Activated CD8-positive, alpha-beta T cell treated with anti-CD3 and anti-CD28 coated beads for 36 hours (primary cell): ENCODE results near the gene CBX2. TPM values are rescaled to one million over a fixed set of nuclear protein-coding genes. Genes with fewer than 3 reads are reported as not detected.

Experiments used
- ATAC-seq: fragments of 200-7000 bp; cut with Tn5 transposase; one replicate; pipeline ENCODE4 v1.10.0; 2021; ENCODE audit warnings: mild to moderate bottlenecking, moderate library complexity
- CTCF ChIA-PET: fragments of 350-600 bp; sonication (Branson Sonifier 250); formaldehyde crosslinking; loops from one replicate; lab custom pipeline; 2021; ENCODE audit warnings: antibody characterized with exemption; lab: Charles Lee
- POLR2A ChIA-PET: fragments of 350-600 bp; sonication (Branson Sonifier 250); formaldehyde crosslinking; loops from one replicate; lab custom pipeline; 2021; ENCODE audit warnings: antibody characterized with exemption; lab: Charles Lee
- DNase-seq: peaks from one replicate; pipeline ENCODE4 v3.0.0-alpha.2; 2020
- H3K27ac Mint-ChIP-seq: one replicate; pipeline ENCODE4 v1.8.0; 2021; ENCODE audit warnings: mild to moderate bottlenecking, mixed read lengths
- H3K27me3 Mint-ChIP-seq: one replicate; pipeline ENCODE4 v1.8.0; 2021; ENCODE audit warnings: mixed read lengths
- H3K36me3 Mint-ChIP-seq: one replicate; pipeline ENCODE4 v1.8.0; 2021; ENCODE audit warnings: low read depth, mixed read lengths
- H3K4me1 Mint-ChIP-seq: one replicate; pipeline ENCODE4 v1.8.0; 2021; ENCODE audit warnings: low read depth, mixed read lengths
- H3K4me3 Mint-ChIP-seq: one replicate; pipeline ENCODE4 v1.8.0; 2021; ENCODE audit warnings: mild to moderate bottlenecking, moderate library complexity, mixed read lengths
- H3K9me3 Mint-ChIP-seq: one replicate; pipeline ENCODE4 v1.8.0; 2021; ENCODE audit warnings: mixed read lengths
- intact Hi-C: fragments of 100-400 bp; cut with micrococcal nuclease; formaldehyde crosslinking; loops from one replicate; pipeline ENCODE4 v1.10.0; 2022
- total RNA-seq, 2 experiments: library from RNA; stranded (reverse); gene quantifications; one replicate each; pipeline ENCODE4 v1.2.3, GENCODE V29; 2021
- TF ChIP-seq, protein P1 (sequence below): fragments of 200-600 bp; IDR thresholded peaks from one replicate; pipeline ENCODE4 v1.8.0; 2022; ENCODE audit warnings: antibody characterized with exemption, mild to moderate bottlenecking

CBX2 gene
- total RNA-seq, 2 experiments from 2014 or later, result 8.0 to 9.7 TPM

DNA sequence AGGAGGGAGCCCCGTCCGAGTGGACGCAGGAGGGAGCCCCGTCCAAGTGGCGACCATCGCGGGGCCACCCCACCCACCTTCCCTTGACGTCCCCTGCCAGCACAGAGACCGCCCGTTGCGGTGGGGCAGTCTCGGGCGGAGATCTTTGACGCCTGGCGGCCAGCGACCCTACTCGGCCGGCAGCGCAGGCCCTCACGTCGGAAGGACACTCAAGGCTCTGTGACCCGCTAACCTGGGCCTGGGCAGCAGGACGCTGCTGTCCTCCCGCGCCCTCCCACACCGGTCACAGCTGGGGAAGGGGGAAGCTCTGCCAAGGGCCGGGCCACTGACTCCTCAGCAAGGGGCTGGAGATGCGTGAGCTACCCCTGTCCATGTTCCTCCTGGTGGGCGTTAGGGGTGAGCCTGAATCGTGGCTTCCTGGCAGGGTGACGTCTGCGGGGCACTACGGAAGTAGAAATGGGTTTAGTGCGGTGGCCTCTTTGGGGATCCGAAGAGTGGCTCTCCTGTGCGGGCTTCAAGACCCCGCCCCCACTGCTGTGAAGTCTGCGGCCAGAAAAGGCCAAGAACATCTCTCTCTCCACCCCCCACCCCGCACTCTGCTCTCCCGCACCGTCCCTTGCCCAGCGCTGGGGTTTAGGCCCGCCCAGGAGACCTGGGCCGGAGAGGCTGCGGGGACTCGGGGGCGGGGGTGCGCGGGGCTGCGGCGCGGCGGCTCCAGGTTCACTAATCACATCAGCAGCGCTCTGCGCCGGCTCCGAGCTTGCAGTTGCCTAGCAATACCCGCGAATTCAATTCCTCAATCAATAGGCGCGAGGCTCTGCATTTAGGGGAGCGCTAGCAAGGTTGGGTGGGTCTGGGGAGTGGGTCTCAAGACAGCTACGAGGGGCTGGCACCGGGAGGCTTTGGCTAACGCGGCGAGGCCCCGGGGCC lies 13.1 kb downstream of the CBX2 start:
- Mint-ChIP-seq H3K27ac (no peak overlapping the region), H3K9me3 (no peaks in the 10 kb centered on the region), H3K27me3 (peaks cover 42% of the 10 kb centered on the region), H3K36me3 (peaks cover 3% of the 10 kb centered on the region), H3K4me1 (peaks cover 11% of the 10 kb centered on the region), H3K4me3 (no peak overlapping the region)
- TF ChIP-seq, protein P1, sequence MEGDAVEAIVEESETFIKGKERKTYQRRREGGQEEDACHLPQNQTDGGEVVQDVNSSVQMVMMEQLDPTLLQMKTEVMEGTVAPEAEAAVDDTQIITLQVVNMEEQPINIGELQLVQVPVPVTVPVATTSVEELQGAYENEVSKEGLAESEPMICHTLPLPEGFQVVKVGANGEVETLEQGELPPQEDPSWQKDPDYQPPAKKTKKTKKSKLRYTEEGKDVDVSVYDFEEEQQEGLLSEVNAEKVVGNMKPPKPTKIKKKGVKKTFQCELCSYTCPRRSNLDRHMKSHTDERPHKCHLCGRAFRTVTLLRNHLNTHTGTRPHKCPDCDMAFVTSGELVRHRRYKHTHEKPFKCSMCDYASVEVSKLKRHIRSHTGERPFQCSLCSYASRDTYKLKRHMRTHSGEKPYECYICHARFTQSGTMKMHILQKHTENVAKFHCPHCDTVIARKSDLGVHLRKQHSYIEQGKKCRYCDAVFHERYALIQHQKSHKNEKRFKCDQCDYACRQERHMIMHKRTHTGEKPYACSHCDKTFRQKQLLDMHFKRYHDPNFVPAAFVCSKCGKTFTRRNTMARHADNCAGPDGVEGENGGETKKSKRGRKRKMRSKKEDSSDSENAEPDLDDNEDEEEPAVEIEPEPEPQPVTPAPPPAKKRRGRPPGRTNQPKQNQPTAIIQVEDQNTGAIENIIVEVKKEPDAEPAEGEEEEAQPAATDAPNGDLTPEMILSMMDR, result no peak
- intact Hi-C loops, result no loop called here
- no peak for ATAC-seq
- ChIA-PET CTCF (interaction anchor here (1.0 to 2.0 kb wide), 5 partner anchors 17 to 203 kb away, joined by 3 to 6 read pairs (median 5); no protein-coding TSS in a partner anchor), POLR2A (interaction anchor here (1.2 to 1.8 kb wide), 3 partner anchors 10 to 131 kb away, joined by 3 to 4 read pairs (median 4); no protein-coding TSS in a partner anchor)
- no peak for DNase-seq

DNA sequence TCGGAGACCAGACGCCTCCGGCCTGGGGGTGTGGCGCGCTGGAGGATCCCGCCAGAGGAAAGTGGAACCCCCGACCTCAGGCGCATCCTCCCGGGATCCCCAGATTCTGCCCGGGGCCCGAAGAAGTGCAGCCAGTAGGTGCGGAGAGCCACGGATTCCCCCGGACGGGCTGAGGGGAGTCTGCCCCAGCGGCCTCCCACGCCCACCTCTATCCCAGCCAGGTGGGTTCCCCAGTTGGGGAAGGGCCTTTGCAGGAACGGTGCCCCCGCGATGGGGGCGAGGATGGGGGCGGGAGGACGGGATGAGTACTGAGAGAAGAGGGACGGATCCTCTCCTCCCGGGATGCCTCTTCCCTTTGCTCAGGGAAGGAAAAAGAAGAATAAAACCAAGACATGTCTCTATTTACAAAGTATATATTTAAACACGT lies 13.8 kb downstream of the CBX2 start:
- Mint-ChIP-seq H3K27me3 (peaks cover 42% of the 10 kb centered on the region), H3K4me3 (no peak overlapping the region), H3K4me1 (peaks cover 14% of the 10 kb centered on the region), H3K36me3 (peaks cover 3% of the 10 kb centered on the region), H3K27ac (no peak overlapping the region), H3K9me3 (no peaks in the 10 kb centered on the region)
- ATAC-seq, result no peak
- ChIA-PET POLR2A (interaction anchor here (1.5 kb wide), 1 partner anchor 131 kb away, joined by 3 read pairs; no protein-coding TSS in a partner anchor), CTCF (interaction anchor here (1.3 kb wide), 1 partner anchor 47 kb away, joined by 3 read pairs; no protein-coding TSS in a partner anchor)
- DNase-seq, result no peak
- intact Hi-C loops, result no loop called here
- TF ChIP-seq, protein P1, result no peak

DNA sequence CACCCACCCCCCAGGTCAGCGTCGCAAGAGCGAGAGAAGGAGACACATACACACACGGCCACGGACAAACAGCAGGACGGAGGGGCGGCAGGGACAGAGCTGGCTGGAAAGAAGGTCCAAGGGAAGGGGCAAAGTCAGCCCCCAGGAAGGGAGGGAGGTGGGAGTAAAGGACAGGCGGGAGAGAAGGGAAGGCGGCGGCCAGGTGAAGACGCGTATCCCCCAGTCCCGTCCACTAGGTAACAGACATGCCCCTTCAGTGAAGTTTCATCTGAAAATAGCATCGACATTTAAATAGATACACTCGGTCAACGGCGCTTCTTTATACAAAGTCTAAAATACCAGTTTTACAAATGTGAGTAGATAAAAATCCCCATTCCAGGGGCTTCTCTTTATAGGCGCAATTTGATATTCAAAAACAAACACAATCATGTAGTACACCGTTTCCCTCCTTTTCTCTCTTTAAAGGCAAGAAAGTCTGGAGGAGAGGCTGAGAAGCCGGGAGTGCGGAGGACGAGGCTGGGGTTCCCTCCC lies 14.5 kb downstream of the CBX2 start:
- CTCF ChIA-PET, result interaction anchor here (1.3 kb wide), 1 partner anchor 47 kb away, joined by 3 read pairs; no protein-coding TSS in a partner anchor

DNA sequence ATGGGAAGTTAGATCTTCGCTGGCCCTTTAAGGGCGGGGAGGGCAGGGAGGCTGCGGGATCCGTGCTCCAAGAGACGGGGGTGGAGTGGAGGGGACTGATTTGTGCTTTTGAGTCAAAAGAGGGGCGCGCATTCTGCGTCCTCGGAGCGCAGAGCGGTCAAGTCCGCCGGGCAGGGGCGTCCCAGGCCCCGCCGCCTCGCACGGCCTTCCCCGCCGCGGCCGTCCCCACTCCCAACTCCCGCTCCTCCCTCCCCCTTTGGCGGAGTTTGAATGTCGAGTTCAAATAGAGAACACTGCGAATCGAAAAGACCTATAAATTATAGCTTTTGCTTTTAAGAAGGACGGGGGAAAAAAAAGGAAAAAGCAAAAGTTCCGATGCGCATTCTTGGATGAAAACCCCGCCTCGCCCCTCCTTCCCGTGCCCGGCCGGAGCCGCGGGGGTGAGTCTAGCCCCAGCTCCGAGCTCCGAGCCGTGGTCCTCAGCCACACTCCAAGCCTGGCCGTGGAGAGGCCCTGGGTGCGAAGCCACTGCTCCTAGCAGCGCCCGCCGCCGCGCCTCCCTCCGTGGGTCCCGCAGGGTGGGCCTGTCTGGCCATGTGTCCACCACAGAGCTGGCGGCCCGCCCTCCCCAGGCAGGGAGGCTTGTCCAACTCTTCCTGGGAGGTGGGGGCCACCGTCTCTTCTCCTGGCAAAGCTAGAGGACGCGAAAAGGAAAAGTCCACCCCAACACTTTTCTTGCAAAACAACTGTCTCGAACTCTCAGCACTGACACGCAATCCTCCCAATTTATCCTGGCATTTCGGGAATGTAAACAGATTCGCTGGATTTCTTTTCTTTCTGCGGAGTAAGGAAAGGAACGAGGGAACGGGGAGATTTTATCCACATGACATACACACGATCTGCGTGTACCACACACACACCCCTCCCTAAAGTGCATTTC lies 15.3 kb downstream of the CBX2 start:
- peaks cover 35% of the 10 kb centered on the region for H3K27me3 Mint-ChIP-seq
- H3K36me3 Mint-ChIP-seq, result peaks cover 3% of the 10 kb centered on the region
- POLR2A ChIA-PET, result interaction anchor here (1.0 to 1.3 kb wide), 2 partner anchors 15 to 19 kb away, joined by 3 to 4 read pairs; partner anchors contain the start of gene CBX2
- TF ChIP-seq, protein P1, result no peak
- no peak overlapping the region for H3K27ac Mint-ChIP-seq
- no peak for DNase-seq
- H3K9me3 Mint-ChIP-seq, result no peaks in the 10 kb centered on the region
- intact Hi-C loops, result no loop called here
- H3K4me3 Mint-ChIP-seq, result no peak overlapping the region
- peaks cover 14% of the 10 kb centered on the region for H3K4me1 Mint-ChIP-seq
- CTCF ChIA-PET, result interaction anchor here (1.8 kb wide), 1 partner anchor 51 kb away, joined by 6 read pairs; no protein-coding TSS in a partner anchor
- ATAC-seq, result no peak

More for the DNA sequence above, 14.5 kb downstream of the CBX2 start:
- Mint-ChIP-seq H3K9me3 (no peaks in the 10 kb centered on the region), H3K27ac (no peak overlapping the region), H3K27me3 (peaks cover 40% of the 10 kb centered on the region), H3K36me3 (peaks cover 3% of the 10 kb centered on the region), H3K4me3 (no peak overlapping the region), H3K4me1 (peaks cover 14% of the 10 kb centered on the region)
- TF ChIP-seq, protein P1, result no peak
- ATAC-seq, result no peak
- DNase-seq, result no peak
- POLR2A ChIA-PET, result no interaction called here
- intact Hi-C loops, result no loop called here
